ENCODE measurements around the gene CLDN16. TPM values are rescaled to one million over a fixed set of nuclear protein-coding genes. Genes with fewer than 3 reads are reported as not detected.

Gene CLDN16
- total RNA-seq, 1 donor from 2014 or later = 0.20 TPM

DNA sequence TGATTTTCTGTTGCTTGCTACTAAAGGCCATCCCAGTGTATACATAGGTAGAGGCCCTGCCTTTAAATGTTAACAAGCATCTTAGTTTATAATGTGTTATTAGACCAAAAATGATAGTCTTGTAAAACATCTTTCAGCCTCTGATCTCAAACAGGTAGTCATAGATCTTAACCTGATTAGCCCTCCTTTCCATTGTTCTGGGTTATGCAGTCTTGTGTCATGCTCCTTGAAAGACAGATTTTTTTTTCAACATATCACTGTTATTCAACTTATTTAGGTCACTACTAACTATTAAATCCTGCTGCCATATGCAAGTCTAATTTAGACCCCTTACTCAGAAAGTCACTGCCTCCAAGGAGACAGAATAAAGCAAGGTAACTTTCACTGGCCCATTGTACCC is 19.1 kb upstream of the CLDN16 start:
- Mint-ChIP-seq H3K4me3 (ENCODE audit: unreplicated experiment) (no peak overlapping the region), H3K27ac (ENCODE audit: unreplicated experiment) (no peak overlapping the region), H3K36me3 (ENCODE audit: low read depth) (no peaks in the 10 kb centered on the region), H3K4me1 (ENCODE audit: low read depth) (peaks cover 10% of the 10 kb centered on the region), H3K27me3 (ENCODE audit: low read depth) (no peaks in the 10 kb centered on the region), H3K9me3 (ENCODE audit: low read depth) (no peaks in the 10 kb centered on the region)
- no peak for DNase-seq (ENCODE audit: low spot score)
- no peak for TF ChIP-seq CTCF (IDR thresholded peaks at IDR 0.05)

GRCh38 chr3:190369668-190370295 is 18.2 kb upstream of the CLDN16 start:
- H3K36me3 Mint-ChIP-seq (ENCODE audit: low read depth) = no peaks in the 10 kb centered on the region
- no peaks in the 10 kb centered on the region for H3K9me3 Mint-ChIP-seq (ENCODE audit: low read depth)
- no peak for TF ChIP-seq CTCF (IDR thresholded peaks at IDR 0.05)
- H3K27me3 Mint-ChIP-seq (ENCODE audit: low read depth) = no peaks in the 10 kb centered on the region
- H3K27ac Mint-ChIP-seq (ENCODE audit: unreplicated experiment) = no peak overlapping the region
- no peak overlapping the region for H3K4me3 Mint-ChIP-seq (ENCODE audit: unreplicated experiment)
- no peak for DNase-seq (ENCODE audit: low spot score)
- peaks cover 10% of the 10 kb centered on the region for H3K4me1 Mint-ChIP-seq (ENCODE audit: low read depth)

DNA sequence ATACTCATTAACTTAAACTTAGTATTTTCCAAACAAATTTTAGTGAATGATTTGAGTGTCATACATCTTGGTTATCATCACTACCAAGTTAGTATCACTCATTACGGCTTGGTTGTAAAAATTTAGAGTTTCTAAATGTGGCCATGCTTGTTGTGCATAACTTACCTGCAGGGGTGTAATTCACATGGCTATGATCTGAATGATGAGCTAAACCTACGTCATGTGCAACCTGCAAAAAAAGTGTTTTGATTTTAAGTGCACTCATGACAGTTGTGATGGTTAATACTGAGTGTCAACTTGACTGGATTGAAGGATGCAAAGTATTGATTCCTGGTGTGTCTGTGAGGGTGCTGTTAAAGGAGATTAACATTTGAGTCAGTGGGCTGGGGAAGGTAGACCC is 17.6 kb upstream of the CLDN16 start:
- H3K36me3 Mint-ChIP-seq (ENCODE audit: low read depth) = no peaks in the 10 kb centered on the region
- no peak overlapping the region for H3K4me3 Mint-ChIP-seq (ENCODE audit: unreplicated experiment)
- no peak overlapping the region for H3K27ac Mint-ChIP-seq (ENCODE audit: unreplicated experiment)
- H3K9me3 Mint-ChIP-seq (ENCODE audit: low read depth) = no peaks in the 10 kb centered on the region
- peaks cover 10% of the 10 kb centered on the region for H3K4me1 Mint-ChIP-seq (ENCODE audit: low read depth)
- no peak for TF ChIP-seq CTCF (IDR thresholded peaks at IDR 0.05)
- no peaks in the 10 kb centered on the region for H3K27me3 Mint-ChIP-seq (ENCODE audit: low read depth)
- DNase-seq (ENCODE audit: low spot score) = no peak

DNA sequence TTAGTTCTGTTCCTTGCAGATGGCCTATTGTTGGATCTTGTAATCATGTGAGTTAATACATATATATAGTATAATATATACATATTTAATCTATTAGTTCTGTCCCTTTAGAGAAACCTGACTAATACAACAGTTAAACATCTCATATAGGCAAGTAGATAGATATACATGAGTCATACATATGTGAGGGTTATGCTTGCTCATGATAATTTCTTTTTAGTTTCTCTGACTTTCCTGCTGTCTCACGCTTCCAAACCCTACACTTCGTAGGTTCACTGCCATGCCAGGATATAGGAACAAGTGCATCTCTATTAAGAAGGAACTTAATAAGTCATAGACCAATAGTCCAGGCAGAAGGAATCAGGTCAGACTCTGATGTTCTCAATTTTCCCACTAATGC is 16.8 kb upstream of the CLDN16 start:
- no peak for DNase-seq (ENCODE audit: low spot score)
- no peaks in the 10 kb centered on the region for H3K9me3 Mint-ChIP-seq (ENCODE audit: low read depth)
- H3K27ac Mint-ChIP-seq (ENCODE audit: unreplicated experiment) = no peak overlapping the region
- H3K27me3 Mint-ChIP-seq (ENCODE audit: low read depth) = no peaks in the 10 kb centered on the region
- no peak overlapping the region for H3K4me3 Mint-ChIP-seq (ENCODE audit: unreplicated experiment)
- peaks cover 8% of the 10 kb centered on the region for H3K4me1 Mint-ChIP-seq (ENCODE audit: low read depth)
- no peaks in the 10 kb centered on the region for H3K36me3 Mint-ChIP-seq (ENCODE audit: low read depth)
- TF ChIP-seq CTCF (IDR thresholded peaks at IDR 0.05) = no peak

GRCh38 chr3:190375246-190375645 is 12.7 kb upstream of the CLDN16 start:
- H3K4me1 Mint-ChIP-seq (ENCODE audit: low read depth) = peaks cover 6% of the 10 kb centered on the region
- H3K36me3 Mint-ChIP-seq (ENCODE audit: low read depth) = no peaks in the 10 kb centered on the region
- no peak overlapping the region for H3K27ac Mint-ChIP-seq (ENCODE audit: unreplicated experiment)
- no peak for DNase-seq (ENCODE audit: low spot score)
- TF ChIP-seq CTCF (IDR thresholded peaks at IDR 0.05) = no peak
- no peak overlapping the region for H3K4me3 Mint-ChIP-seq (ENCODE audit: unreplicated experiment)
- no peaks in the 10 kb centered on the region for H3K27me3 Mint-ChIP-seq (ENCODE audit: low read depth)
- H3K9me3 Mint-ChIP-seq (ENCODE audit: low read depth) = no peaks in the 10 kb centered on the region

Measured in chondrocyte (in vitro differentiated cells).